ENCODE data around the gene SH3TC1.

The SH3TC1 gene

DNA sequence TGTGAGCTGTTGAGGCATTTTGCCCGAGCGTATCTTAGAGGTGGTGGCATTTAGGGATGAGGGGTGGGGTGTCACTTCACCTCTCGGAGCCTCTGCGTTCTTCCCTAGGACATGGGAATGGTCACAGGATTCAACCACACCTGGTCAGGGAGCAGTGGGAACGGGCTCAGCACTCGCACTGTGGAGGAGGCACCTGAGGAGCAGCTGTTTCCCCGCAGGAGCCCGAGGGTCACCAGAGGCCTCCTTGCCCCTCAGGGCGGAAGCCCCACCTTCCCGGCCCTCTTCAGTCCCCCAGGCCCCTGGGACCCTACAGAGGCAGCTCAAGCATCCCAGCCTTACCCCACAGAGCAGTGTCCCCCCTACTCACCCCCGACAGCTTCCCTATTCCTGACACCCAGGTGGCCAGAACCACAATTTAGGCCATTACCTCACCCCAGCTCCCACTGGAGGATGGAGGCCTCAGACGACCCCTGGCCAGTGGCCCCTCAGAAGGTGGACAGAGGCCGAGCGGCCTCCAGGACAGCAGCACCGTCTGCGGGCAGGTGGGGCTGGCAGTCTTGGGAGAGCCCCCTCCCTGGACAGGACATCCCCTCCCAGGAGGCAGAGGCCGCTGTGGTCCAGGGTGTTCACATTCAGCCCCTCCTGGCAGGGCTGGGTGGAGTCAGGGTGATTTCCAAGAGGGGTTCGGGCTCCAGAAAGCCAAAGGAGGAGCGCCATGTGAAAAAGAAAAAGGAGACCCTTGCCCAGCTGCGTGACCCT, 66.3 kb downstream of the SH3TC1 start:
- DNase-seq, result no peak

DNA sequence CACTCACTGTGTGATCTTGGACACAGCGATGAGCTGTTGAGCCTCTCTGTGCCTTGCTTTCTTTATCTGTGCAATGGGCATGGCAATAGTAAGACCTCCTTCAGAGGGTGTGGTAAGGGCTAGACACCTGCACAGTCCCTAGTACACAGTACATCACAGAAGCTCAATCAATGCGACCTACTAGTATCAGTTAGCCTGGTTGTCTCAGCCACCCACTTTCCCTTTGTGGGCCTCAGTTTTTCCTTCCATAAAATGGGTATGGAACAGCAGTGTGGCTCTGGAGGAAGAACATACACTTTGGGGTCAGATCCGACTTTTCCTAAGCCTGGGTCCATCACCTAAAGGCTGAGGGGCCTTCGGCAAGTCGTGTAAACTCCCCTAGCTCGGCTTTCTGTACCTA, 67.0 kb downstream of the SH3TC1 start:
- DNase-seq, result no peak

DNA sequence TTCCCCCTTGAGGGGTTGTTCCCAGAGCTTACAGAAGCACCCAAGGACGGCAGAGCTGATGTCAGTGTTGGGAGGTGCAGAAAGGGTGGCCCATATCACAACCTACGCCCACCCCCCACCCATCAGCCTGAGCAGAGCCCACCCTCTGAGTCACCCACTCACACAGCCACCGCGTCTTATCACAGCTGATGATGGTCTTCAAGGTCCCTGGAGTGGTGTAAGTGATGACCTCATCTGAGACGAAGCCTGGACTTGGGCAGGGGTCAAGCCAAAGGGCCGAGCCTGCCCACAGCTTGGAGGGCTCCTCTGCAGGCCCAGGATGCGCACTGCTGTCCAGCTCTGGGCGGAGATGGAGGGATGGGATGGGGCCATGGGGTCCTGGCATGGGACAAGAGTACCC, 67.4 kb downstream of the SH3TC1 start:
- DNase-seq, result no peak

DNA sequence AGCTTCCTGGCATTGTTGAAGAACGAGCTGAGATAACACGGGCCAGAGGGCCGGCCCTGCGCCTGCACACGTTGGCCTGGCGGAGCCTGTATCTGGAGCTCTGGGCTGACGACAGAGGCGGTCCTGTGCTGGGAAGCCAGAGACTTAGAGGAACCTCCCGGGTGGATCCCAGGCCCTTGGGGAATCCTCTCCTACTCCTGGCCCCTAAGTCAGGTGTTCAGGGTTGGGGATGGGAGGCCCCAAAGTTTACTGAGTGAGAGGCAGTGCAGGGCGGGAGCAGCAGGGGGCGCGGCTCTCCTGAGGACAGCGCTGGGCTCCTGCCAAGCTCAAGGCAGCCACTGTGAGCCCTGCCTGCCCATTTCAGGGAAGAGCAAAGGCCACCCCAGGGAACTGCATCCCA, 68.0 kb downstream of the SH3TC1 start:
- DNase-seq, result peak; percentile 77 to 90 (median 83)

DNA sequence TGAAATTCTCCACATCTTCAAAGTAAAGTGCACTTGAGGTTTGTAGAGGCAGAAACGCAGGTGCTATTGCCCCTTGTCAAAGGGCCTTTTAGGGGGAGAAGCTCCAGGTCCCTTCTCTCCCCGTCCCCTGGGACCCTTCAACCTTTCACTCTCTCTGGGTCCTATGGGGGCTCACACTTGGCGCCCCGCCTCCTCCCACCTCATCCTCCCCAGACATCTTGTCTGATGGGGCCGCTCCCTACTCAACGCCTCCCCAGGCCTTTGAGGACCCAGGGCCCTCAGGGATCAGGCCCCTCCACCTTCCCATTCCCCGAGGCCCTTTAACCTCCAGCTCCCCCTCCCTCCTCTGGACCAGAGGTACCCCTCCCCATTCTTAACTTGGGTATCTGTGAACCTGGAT, 69.1 kb downstream of the SH3TC1 start:
- no peak for DNase-seq

GRCh38 chr4:8268901-8269534, 69.9 kb downstream of the SH3TC1 start:
- DNase-seq, result no peak

GRCh38 chr4:8269535-8270417, 70.7 kb downstream of the SH3TC1 start, which contains the start of gene HTRA3:
HTRA3 (plus strand) TSS chr4:8269754; CDS start chr4:8269969, 215 bp downstream.
- DNase-seq, result peak; percentile 44 to 69 (median 47)

DNA sequence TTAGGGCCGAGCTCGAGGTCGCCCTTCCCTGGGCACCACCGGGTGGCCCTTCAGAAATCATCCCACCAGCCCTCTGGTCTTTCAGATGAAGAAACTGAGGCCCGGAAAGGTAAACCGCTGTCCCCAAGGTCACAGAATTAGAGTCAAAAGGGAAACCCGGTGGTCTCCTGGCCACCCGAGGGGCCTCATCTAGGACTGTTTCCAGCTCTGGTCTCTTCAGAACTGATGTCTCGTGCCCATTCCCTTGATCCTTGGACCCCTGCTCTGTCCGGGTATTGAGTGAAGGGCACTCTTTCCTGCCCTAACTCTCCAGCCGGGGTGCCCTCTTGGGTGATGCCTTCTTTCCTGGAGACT, 71.3 kb downstream of the SH3TC1 start:
- no peak for DNase-seq

GRCh38 chr4:8270912-8271815, 72.1 kb downstream of the SH3TC1 start:
- DNase-seq, result no peak

DNA sequence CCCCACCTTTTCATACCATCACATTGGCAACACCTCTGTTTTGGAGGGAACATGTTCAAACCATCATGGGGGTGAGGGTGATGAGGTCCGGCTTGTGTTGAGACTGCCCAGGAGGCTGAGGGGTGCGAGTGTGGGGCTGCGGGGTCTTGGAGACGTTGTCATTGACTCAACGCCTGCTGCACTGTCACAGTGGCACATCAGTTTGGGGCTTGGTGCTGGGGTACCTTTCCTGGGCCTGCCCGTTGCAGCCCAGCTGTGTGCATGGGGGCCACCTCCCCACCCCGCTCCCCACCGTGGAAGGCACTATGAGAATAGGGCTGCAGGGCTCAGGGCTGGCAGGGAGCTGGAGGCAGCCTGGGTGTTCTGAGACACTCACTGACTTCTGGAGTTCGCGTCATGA, 72.7 kb downstream of the SH3TC1 start:
- no peak for DNase-seq

DNA sequence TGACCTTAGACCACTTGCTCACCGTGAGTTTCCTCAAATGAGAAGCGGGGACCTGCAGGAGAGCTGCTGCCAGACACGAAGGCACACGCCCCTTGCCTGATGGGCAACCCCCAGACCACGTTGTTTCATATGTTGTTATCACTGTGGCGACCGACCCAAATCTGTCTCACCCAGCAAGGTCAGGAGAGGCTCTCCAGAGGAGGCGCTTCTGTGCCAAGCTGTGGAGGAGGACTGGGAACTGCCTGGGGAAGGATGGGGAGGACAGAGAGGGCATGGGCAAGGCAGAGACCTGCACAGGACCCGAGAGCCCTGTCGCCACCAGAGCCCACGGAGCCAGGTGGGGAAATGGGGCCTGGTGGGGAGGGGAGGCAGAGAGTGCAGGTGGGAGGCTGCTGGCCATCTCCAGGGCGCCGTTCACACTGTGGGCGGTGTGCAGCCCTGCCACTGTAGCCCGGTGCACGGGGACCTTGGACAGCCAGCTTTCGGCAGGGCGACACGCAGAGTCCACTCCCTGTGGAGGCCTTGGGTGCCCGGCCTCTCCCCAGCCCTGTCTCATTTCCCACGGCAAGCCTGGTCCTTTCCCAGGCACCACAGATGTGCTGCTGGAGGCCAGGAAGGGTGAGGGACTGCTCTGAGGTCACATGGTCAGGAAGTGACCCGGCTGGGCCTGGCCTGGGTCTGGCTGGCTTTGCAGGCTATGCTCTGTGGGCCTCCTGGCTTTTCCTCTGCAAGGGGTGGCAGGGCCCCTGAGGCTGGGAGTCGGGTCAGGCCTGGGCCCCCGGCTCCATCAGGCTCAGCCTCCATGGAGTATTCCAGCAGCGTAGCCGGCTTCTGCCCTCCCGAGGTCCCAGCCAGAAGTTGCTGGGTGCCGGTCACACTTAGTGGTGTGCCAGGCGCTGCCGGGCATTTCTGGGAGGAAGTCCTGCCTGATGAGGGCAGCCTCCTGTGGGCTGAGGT, 73.7 kb downstream of the SH3TC1 start:
- peak; percentile 57 to 82 (median 71) for DNase-seq

DNA sequence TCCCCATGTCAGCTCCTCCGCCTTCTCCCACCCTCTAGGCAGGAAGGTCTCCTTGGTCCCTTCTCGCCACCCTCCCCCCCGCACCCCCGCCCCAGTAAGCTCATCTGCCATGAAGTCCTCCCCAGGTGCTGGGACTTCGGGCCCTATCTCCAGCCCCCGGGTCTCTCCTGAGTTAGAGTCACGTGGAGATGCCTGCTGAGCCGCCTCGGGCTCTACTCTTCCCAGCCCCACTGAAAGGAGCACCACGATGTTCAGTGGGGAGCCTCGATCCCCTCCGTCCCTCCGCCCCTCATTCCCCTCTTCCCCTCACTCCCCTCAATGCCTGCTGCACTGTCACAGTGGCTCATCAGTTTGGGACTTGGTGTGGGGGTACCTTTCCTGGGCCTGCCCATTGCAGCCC, 74.4 kb downstream of the SH3TC1 start:
- no peak for DNase-seq

DNA sequence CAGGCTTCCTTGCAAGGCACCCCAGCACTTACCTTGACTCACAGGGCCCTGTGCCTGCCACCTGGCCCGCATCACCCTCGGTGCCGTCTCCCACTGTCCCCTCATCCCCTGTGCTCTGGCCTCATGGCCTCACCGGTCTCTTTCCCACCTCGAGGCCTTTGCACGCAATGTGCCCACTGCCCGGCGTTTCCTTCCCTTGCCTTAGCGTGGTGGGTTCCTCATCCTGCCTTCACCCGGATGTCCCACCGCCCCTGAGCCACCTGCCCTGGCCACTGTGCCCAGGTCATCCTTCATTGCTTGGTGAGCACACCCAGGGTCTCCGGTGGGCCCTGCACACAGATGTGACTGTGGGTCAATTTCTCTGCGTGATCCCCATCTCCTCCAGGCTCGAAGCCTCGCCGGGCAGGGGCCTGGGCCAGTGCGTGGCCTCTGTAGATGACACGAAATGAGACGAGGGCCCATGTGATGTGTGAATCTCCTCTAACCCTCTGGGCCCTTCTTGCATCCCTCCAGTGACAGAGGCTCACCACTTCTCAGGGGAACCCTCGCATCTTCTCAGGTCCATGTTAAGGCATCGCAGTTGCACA, 75.1 kb downstream of the SH3TC1 start:
- no peak for DNase-seq

DNA sequence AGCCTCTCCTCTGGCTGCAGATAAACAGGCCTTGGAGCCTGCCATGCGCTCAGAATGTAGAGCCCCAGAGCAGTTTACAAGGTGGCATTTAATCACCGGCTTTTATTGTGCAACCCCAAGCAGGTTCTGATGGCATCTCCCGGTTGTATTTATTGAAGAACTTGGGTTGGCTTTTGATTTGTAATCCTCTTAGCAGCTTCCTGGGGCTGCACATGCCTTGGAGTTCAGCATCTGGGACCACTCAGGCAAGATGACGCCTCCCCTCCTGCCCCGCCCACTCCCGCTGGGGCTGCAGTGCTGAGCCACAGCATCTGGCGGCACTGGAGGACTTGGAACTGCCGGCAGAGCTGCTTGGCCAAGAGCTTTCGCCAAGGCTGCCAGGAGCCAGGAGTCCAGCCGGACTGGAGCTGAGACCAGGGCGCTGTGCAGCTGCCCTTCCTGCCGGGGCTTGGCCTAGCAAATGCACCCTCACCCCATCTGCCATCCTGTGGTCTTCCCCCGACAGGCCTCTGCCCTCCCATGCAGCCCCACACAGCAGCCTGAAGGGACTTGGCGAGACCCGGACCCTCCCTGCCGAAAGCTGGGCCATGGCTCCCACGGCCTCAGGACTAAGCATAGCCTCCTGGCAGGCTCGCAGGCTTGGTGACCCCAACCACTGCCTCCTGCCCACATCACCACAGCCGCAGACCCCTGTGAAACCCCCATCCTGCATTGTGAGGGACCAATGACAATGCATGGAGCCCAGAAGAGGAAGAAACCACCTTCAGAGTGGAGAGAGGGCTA, 75.9 kb downstream of the SH3TC1 start:
- peak in 1 of 4 experiments; percentile 32 for DNase-seq

GRCh38 chr4:8275548-8275910, 76.4 kb downstream of the SH3TC1 start:
- DNase-seq, result no peak

- no peak for DNase-seq
Measured at GRCh38 chr4:8276358-8277240, 77.5 kb downstream of the SH3TC1 start.

- DNase-seq, result no peak
Measured at GRCh38 chr4:8277356-8278008, 78.4 kb downstream of the SH3TC1 start.

- DNase-seq, result peak in 1 of 4 experiments; percentile 33
Measured at GRCh38 chr4:8278009-8278395, 78.9 kb downstream of the SH3TC1 start.
